Karpas-422 (cell line): ENCODE data around the gene SEMA4C. TPM values are rescaled to one million over a fixed set of nuclear protein-coding genes. Genes with fewer than 3 reads are reported as not detected.

Source experiments
- DNase-seq: peaks from one replicate; pipeline ENCODE4 v3.0.0-alpha.2; 2015
- H2AFZ ChIP-seq: fragments of 200-600 bp; sonication (generic); 2 replicates; pipeline ENCODE4 v1.6.1; 2014; ENCODE audit warnings: antibody characterized with exemption, low read length, mixed read lengths
- H3K27ac ChIP-seq: fragments of 200-600 bp; sonication (generic); 2 replicates; pipeline ENCODE4 v1.5.1; 2014; ENCODE audit warnings: mild to moderate bottlenecking, low read length, moderate library complexity
- H3K27me3 ChIP-seq: fragments of 200-600 bp; sonication (generic); 2 replicates; pipeline ENCODE4 v1.6.1; 2014; ENCODE audit warnings: low read length, mixed read lengths
- H3K36me3 ChIP-seq: fragments of 200-600 bp; sonication (generic); 2 replicates; pipeline ENCODE4 v1.6.1; 2014; ENCODE audit warnings: low read length, mixed read lengths; ENCODE audit not compliant: insufficient read depth
- H3K4me1 ChIP-seq: fragments of 200-600 bp; sonication (generic); 2 replicates; pipeline ENCODE4 v1.6.1; 2014; ENCODE audit warnings: mild to moderate bottlenecking, low read length, mixed read lengths
- H3K4me2 ChIP-seq: fragments of 200-600 bp; sonication (generic); 2 replicates; pipeline ENCODE4 v1.6.1; 2014; ENCODE audit warnings: low read length, low read depth, mild to moderate bottlenecking; ENCODE audit not compliant: poor library complexity, severe bottlenecking
- H3K4me3 ChIP-seq: fragments of 200-600 bp; sonication (generic); 2 replicates; pipeline ENCODE4 v1.5.1; 2014; ENCODE audit warnings: mild to moderate bottlenecking, antibody characterized with exemption, low read length, mixed read lengths
- H3K79me2 ChIP-seq: fragments of 200-600 bp; sonication (generic); 2 replicates; pipeline ENCODE4 v1.6.1; 2014; ENCODE audit warnings: mild to moderate bottlenecking, low read length, mixed read lengths
- H3K9ac ChIP-seq: fragments of 200-600 bp; sonication (generic); 2 replicates; pipeline ENCODE4 v1.6.0; 2014; ENCODE audit warnings: low read length
- H3K9me2 ChIP-seq: fragments of 200-600 bp; sonication (generic), shearing (Covaris generic); replicated peaks from 2 replicates; pipeline ENCODE4 v1.6.0; 2014; ENCODE audit warnings: mild to moderate bottlenecking, low read length, moderate library complexity; ENCODE audit not compliant: insufficient read depth
- H3K9me3 ChIP-seq: fragments of 300-700, 200-600 bp; sonication (generic); 2 replicates; pipeline ENCODE4 v1.6.1; 2014; ENCODE audit warnings: low read length, mixed read lengths
- H4K20me1 ChIP-seq: fragments of 200-600 bp; sonication (generic); 2 replicates; pipeline ENCODE4 v1.6.1; 2014; ENCODE audit warnings: mild to moderate bottlenecking, antibody characterized with exemption, low read length, low read depth; ENCODE audit not compliant: insufficient read depth
- total RNA-seq: library from RNA; depleted of rRNA; stranded (reverse); fragments of >200 nt; shearing (Covaris generic); gene quantifications from 2 replicates; pipeline ENCODE4 v1.2.3, GENCODE V29; 2014; ENCODE audit warnings: low replicate concordance

The SEMA4C gene
- total RNA-seq, 1 experiment from 2014 or later, result 2.5 TPM

GRCh38 chr2:96848264-96848663 is 21.6 kb downstream of the SEMA4C start:
- DNase-seq, result no peak
- no peaks in the 10 kb centered on the region for H3K27me3 ChIP-seq
- no peak overlapping the region for H2AFZ ChIP-seq
- H3K4me2 ChIP-seq, result no peak overlapping the region
- no peak overlapping the region for H3K27ac ChIP-seq
- H3K9me2 ChIP-seq, result no peaks in the 10 kb centered on the region
- no peak overlapping the region for H3K4me3 ChIP-seq
- no peaks in the 10 kb centered on the region; the same call in 1 of the 2 replicates for H3K79me2 ChIP-seq
- H3K36me3 ChIP-seq, result peaks cover 7% of the 10 kb centered on the region
- H3K4me1 ChIP-seq, result peaks cover 4% of the 10 kb centered on the region; the same call in 1 of the 2 replicates
- no peak overlapping the region for H3K9ac ChIP-seq
- no peaks in the 10 kb centered on the region for H4K20me1 ChIP-seq
- no peaks in the 10 kb centered on the region for H3K9me3 ChIP-seq

DNA sequence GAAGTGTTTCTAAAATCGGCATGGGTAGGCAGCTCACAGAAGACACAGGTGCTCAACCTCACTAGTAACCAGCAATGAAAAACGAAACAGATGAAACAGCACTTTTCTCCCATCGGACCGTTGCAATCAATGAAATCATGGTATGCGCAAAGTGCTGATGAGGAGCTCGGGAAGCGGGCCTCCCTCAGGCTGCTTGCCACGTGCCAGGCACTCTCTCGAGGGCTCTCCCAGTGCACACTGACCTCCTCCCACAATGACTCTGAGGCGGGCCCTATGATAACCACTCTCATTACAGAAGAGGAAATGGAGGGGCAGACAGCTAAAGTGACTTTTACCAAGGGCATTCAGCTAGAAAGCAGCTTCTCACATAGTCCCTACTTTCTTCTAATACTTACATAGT is 22.3 kb downstream of the SEMA4C start:
- no peak overlapping the region for H2AFZ ChIP-seq
- H3K27me3 ChIP-seq, result no peaks in the 10 kb centered on the region
- no peak overlapping the region for H3K4me2 ChIP-seq
- no peak overlapping the region for H3K9ac ChIP-seq
- no peaks in the 10 kb centered on the region; the same call in 1 of the 2 replicates for H3K79me2 ChIP-seq
- no peaks in the 10 kb centered on the region for H4K20me1 ChIP-seq
- H3K27ac ChIP-seq, result no peak overlapping the region
- peaks cover 7% of the 10 kb centered on the region for H3K36me3 ChIP-seq
- no peaks in the 10 kb centered on the region for H3K9me3 ChIP-seq
- H3K4me3 ChIP-seq, result no peak overlapping the region
- DNase-seq, result peak; percentile 39
- no peaks in the 10 kb centered on the region for H3K9me2 ChIP-seq
- peaks cover 4% of the 10 kb centered on the region; the same call in 1 of the 2 replicates for H3K4me1 ChIP-seq

DNA sequence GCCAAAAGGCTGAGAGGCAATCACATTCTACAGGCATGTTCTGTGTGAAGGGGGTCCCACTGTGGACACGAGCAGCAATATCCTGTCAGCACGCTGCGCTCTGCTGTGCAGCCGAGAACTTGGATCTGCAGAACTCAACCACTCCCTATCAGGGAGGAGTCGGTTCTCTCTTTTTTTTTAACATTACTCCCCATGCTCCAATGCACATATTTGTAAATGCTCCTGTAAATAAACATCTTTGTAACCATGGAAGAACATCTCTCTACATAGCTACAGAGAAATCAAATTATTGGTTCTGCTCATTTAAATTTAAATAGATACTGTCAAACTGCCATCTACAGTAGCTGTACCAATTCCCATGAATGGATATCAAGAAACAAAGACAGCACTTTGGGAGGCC is 23.1 kb downstream of the SEMA4C start:
- Histone ChIP-seq H2AFZ (no peak overlapping the region), H4K20me1 (no peaks in the 10 kb centered on the region), H3K9me3 (no peaks in the 10 kb centered on the region), H3K4me3 (no peak overlapping the region), H3K27ac (no peak overlapping the region), H3K79me2 (no peaks in the 10 kb centered on the region; the same call in 1 of the 2 replicates), H3K9me2 (no peaks in the 10 kb centered on the region), H3K36me3 (peaks cover 7% of the 10 kb centered on the region), H3K9ac (no peak overlapping the region), H3K27me3 (no peaks in the 10 kb centered on the region), H3K4me2 (no peak overlapping the region), H3K4me1 (peaks cover 4% of the 10 kb centered on the region; the same call in 1 of the 2 replicates)
- DNase-seq, result no peak

- no peak overlapping the region for H3K27ac ChIP-seq
Observed at GRCh38 chr2:96844405-96844808, 25.5 kb downstream of the SEMA4C start.

GRCh38 chr2:96843538-96844268 is 26.2 kb downstream of the SEMA4C start, which contains the start of gene ANKRD23:
ANKRD23 (minus strand) TSS chr2:96844021; CDS start chr2:96843992, 29 bp downstream.
- Histone ChIP-seq H3K4me3 (no peak within 1 kb of the TSS), H4K20me1 (no peaks in the 10 kb centered on the region), H3K9ac (no peak within 1 kb of the TSS), H3K27ac (no peak within 1 kb of the TSS), H3K9me2 (no peaks in the 10 kb centered on the region), H3K4me2 (no peak within 1 kb of the TSS), H3K4me1 (peaks cover 14% of the 10 kb centered on the region), H3K79me2 (no peaks in the 10 kb centered on the region), H3K9me3 (no peaks in the 10 kb centered on the region), H2AFZ (no peak within 1 kb of the TSS), H3K27me3 (no peaks in the 10 kb centered on the region), H3K36me3 (no peaks in the 10 kb centered on the region)
- DNase-seq, result no peak

More at GRCh38 chr2:96844405-96844808, 25.5 kb downstream of the SEMA4C start:
- H2AFZ ChIP-seq, result no peak overlapping the region
- peaks cover 7% of the 10 kb centered on the region for H3K4me1 ChIP-seq
- no peaks in the 10 kb centered on the region for H3K27me3 ChIP-seq
- H3K79me2 ChIP-seq, result no peaks in the 10 kb centered on the region
- DNase-seq, result no peak
- no peak overlapping the region for H3K9ac ChIP-seq
- H3K4me3 ChIP-seq, result no peak overlapping the region
- H3K36me3 ChIP-seq, result no peaks in the 10 kb centered on the region
- no peak overlapping the region for H3K4me2 ChIP-seq
- H4K20me1 ChIP-seq, result no peaks in the 10 kb centered on the region
- no peaks in the 10 kb centered on the region for H3K9me2 ChIP-seq
- H3K9me3 ChIP-seq, result no peaks in the 10 kb centered on the region

DNA sequence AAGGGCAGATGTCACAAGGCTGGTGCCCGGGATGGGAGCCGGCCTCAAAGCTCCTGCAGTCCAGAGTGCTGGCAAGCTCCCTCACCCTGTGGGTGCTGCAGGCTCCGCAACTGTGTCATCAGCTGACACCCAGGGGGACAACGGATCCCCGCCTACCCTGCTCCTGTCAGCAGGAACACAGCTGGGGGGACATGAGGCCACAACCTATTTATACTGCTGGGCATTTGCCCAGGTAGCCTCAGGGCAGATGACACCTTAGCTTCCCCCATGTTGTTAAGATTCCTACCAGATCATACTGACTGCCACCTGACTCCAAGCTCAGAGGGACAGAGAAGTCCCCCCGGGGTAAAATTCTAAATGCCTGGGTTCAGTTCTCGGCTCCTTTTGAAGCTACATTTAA is 27.3 kb downstream of the SEMA4C start:
- H3K9me3 ChIP-seq, result no peaks in the 10 kb centered on the region
- no peak overlapping the region for H3K27ac ChIP-seq
- no peaks in the 10 kb centered on the region for H3K79me2 ChIP-seq
- H3K4me2 ChIP-seq, result no peak overlapping the region
- H4K20me1 ChIP-seq, result no peaks in the 10 kb centered on the region
- no peaks in the 10 kb centered on the region for H3K27me3 ChIP-seq
- H3K4me3 ChIP-seq, result no peak overlapping the region
- H3K4me1 ChIP-seq, result peaks cover 21% of the 10 kb centered on the region
- no peak overlapping the region for H3K9ac ChIP-seq
- H3K9me2 ChIP-seq, result no peaks in the 10 kb centered on the region
- no peak for DNase-seq
- H2AFZ ChIP-seq, result no peak overlapping the region
- no peaks in the 10 kb centered on the region for H3K36me3 ChIP-seq

DNA sequence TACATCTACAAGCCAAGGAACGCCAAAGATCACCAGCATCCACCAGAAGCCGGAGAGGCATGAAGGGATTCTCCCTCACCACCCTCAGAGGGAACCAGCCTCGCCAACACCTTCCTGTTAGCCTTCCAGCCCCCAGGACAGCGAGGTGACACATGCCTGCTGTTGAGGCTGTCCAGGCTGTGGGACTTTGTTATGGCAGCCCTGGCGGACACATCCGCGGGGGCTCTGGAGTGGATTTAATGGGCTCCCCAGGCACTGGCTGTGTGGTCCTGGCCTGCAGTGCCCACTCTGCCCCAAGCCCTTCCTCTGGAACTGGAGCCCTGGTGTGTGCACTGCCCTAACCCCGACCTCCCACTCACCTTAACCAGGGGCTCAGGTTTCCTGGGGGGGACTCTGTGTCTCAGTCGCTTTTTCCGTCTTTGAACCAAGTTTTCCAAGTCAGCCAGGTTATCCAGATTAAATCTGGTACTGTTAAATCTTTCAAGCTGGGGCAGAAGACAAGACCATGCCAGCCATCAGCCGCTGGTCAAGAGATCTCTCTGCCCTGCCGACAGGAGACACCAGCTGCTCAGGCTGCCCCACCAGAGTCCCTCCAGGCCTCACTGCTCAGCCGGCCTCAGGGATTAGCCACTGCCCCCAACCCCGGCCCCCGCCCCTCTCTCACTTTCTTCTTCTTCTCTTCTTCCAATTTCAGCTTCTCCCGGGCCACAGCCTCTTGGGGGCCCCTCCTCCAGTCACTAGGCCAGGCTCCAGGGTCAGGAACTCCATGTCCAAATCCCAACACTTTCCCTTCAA is 28.0 kb downstream of the SEMA4C start:
- Histone ChIP-seq H3K36me3 (peaks cover 6% of the 10 kb centered on the region; the same call in 1 of the 2 replicates), H3K27me3 (no peaks in the 10 kb centered on the region), H2AFZ (no peak overlapping the region), H3K9me3 (no peaks in the 10 kb centered on the region), H4K20me1 (no peaks in the 10 kb centered on the region), H3K9ac (no peak overlapping the region), H3K79me2 (no peaks in the 10 kb centered on the region), H3K4me3 (no peak overlapping the region), H3K4me1 (peaks cover 21% of the 10 kb centered on the region), H3K9me2 (no peaks in the 10 kb centered on the region), H3K4me2 (no peak overlapping the region), H3K27ac (no peak overlapping the region)
- no peak for DNase-seq
